Smooth muscle cell of the coronary artery (primary cell): ENCODE measurements around the gene GTF2H2. TPM values are rescaled to one million over a fixed set of nuclear protein-coding genes. Genes with fewer than 3 reads are reported as not detected.

Experiments
- total RNA-seq: library from RNA; depleted of rRNA; stranded (reverse); fragments of >200 nt; gene quantifications from 2 replicates; pipeline ENCODE4 v1.2.3, GENCODE V29; 2014; ENCODE audit warnings: low replicate concordance

The GTF2H2 gene
- total RNA-seq: 23.0 and 27.8 TPM in 2 replicates

DNA sequence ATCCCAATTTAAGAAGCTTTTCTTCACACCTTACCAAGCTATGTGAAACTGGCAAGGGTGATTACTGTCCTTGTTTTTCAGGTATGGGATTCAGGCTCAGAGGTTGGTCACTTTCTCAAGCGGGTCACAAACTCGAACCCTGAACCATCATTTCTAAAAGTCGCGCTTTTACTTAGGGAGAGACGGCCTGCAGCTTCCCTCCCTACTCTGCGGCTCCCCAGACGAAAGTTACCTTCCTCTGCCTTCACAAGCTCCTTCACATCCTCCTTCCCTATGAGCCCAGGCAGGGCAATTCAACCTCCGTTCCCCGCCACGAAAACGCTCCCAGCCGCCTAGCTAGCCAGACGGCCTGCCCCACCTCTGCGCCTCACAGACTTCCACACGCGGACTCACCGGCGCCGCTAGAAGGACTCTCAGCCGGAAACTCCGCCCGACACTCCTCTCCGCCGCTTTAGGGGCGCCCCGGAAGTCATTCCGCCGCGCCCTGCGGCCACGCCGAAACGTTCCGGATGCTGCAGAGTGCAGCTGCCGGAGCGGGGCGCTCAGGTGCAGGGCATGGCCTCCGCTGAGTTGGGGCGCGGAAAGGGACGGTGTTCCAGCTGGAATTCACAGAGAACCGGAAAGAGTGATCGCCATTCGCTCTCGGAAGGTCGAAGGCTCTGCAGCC, at the start of gene GTF2H2:
TSS of gene GTF2H2 (minus strand) at position 415 of the 667 bp plus-strand sequence. CDS start 4,913 bp downstream, outside the sequence.

DNA sequence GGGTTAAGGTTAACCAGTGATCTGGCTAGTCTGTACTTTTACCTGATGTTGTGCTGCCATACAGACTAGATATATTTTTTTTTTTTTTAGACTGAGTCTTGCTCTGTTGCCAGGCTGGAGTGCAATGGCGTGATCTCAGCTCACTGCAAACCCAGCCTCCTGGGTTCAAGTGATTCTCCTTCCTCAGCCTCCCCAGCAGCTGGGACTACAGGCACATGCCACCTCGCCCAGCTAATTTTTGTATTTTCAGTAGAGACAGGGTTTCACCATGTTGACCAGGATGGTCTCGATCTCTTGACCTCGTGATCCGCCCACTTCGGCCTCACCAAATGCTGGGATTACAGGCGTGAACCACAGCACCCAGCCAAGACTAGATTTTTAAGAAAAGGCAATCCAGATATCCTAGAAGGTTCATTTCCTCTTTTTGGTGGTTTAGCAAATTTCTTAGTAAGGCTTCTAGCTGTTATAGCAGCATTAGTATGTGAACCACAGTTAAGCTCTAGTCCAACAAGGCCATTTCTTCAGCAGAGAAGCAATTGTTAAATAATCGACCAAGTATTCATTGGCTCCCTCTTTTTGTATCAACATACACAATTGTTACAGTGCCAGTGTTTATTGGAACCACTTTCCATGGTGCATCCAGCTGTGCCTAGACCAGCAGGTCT, 42.1 kb downstream of the GTF2H2 start, which contains the start of gene NAIP:
TSS of gene NAIP (minus strand) at position 51 of the 665 bp plus-strand sequence. CDS start 12,424 bp downstream, outside the sequence.

Other genes with a start within 250 kb of the GTF2H2 start
- gene SERF1A, start 167.0 kb downstream of the GTF2H2 start, total RNA-seq: 1.6 TPM in 2 replicates
- 17.4 and 21.2 TPM in 2 replicates for gene SMN1, start 142.6 kb downstream of the GTF2H2 start, total RNA-seq
- 1.9 TPM in 2 replicates for gene NAIP, start 42.3 kb downstream of the GTF2H2 start, total RNA-seq